HUES64 (cell line): ENCODE results near the gene MASP2.
"Not testable (repeated sequence)": the region's sequence is repeated elsewhere in the genome, so short reads cannot be mapped to it uniquely, and the experiment has no call there.

Source experiments
- H3K27ac ChIP-seq: 2 replicates; pipeline ENCODE4 v1.7.0; 2013; ENCODE audit warnings: low read depth, low read length, inconsistent platforms
- H3K27me3 ChIP-seq: 2 replicates; pipeline ENCODE4 v1.6.1; 2013; ENCODE audit warnings: mild to moderate bottlenecking, low read length; ENCODE audit not compliant: insufficient read depth
- H3K36me3 ChIP-seq: 2 replicates; pipeline ENCODE4 v1.6.1; 2013; ENCODE audit warnings: mild to moderate bottlenecking, low read length; ENCODE audit not compliant: insufficient read depth
- H3K4me1 ChIP-seq: 2 replicates; pipeline ENCODE4 v1.6.1; 2013; ENCODE audit warnings: mild to moderate bottlenecking, low read length, moderate library complexity; ENCODE audit not compliant: insufficient read depth
- H3K4me3 ChIP-seq: 2 replicates; pipeline ENCODE4 v1.5.1; 2013; ENCODE audit warnings: mild to moderate bottlenecking, low read length, moderate library complexity
- H3K9ac ChIP-seq: 2 replicates; pipeline ENCODE4 v1.6.1; 2013; ENCODE audit warnings: mild to moderate bottlenecking, low read depth, low read length
- H3K9me3 ChIP-seq: 2 replicates; pipeline ENCODE4 v1.6.1; 2013; ENCODE audit warnings: low read depth, low read length; ENCODE audit not compliant: insufficient read depth
- WGBS: fragments of 150-250, 120-280 bp; methylation state at CpG from one replicate; pipeline ENCODE4 v1.1.7; 2013; ENCODE audit warnings: missing lambda C conversion rate; 5-methylcytosine and 5-hydroxymethylcytosine counted together

Gene MASP2

DNA sequence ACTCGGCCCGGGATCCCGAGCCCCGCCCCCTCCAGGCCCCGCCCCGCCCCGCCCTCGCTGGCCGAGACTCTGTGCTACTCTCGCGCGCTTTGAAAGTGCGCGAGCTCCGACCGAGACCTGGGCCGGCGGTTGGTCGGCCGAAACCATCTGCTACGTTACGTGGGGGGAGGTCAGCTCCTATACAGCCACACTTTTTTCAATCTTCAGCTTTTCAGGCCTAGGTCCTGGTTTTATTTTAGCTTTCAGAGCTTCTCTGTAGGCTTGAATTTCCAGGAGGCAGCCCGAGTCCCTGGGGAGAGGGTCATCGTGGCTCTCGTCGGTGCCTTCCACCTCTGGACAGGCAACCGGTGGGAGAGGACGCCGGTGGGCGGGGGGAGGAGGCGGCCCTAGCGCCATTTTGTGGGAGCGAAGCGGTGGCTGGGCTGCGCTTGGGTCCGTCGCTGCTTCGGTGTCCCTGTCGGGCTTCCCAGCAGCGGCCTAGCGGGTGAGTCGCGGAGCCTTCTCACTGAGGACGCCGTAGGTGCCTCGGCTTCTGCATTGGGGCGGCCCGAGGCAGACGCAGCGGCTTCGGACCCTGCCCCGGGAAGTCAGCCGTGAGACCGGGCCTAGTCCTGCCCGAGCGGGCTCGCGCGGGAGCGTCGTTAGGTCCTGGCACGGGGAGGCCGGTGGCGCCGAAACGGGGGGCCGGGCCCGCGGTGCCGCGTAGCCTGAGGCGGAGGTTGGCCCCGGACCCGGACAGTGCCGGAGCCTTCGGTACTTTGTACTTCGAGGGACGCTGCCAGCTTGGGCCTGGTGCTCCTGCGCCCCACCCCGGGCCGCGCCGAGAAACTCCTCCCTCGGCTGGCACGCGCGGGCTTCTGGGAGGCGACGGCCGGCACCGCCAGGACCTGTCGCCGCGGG is 34.5 kb downstream of the MASP2 start, which contains the start of gene TARDBP:
TARDBP (plus strand) TSS at position 395 of the 900 bp plus-strand sequence. CDS start 1,074 bp downstream, outside the sequence.
- H3K4me3 ChIP-seq: peak within 1 kb of the TSS; percentile 89
- peak within 1 kb of the TSS; percentile 100 for H3K9ac ChIP-seq
- peak within 1 kb of the TSS; percentile 100 for H3K27ac ChIP-seq
- H3K27me3 ChIP-seq: no peaks in the 10 kb centered on the region
- peaks cover 19% of the 10 kb centered on the region for H3K4me1 ChIP-seq
- H3K36me3 ChIP-seq: peaks cover 44% of the 10 kb centered on the region
- WGBS: under 1% methylated on average over 94 of the region's 94 CpGs
- no peaks in the 10 kb centered on the region for H3K9me3 ChIP-seq

DNA sequence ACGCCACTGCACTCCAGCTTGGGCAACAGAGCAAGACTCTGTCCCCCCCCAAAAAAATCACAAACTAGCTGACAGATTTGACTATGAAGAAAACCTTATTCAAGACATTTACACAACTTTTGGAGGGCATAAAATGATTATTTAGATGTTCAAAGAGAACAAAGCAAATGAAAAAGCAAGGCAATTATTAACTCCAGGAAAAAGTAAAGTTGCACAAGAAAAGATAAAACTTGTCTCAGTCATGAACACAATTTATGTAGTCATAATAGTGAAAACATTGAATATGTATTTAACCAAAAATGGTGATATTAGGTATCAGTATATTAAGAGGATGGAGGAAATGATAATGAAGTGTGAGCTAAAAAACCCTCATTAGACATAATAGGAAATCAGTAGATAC is 46.5 kb downstream of the MASP2 start:
- Histone ChIP-seq H3K36me3 (no peaks in the 10 kb centered on the region), H3K4me1 (no peaks in the 10 kb centered on the region), H3K27me3 (no peaks in the 10 kb centered on the region), H3K27ac (no peak overlapping the region), H3K9ac (no peak overlapping the region), H3K4me3 (no peak overlapping the region), H3K9me3 (peaks cover 6% of the 10 kb centered on the region; the same call in 1 of the 2 replicates)
- 90% methylated on average over 1 of the region's 1 CpG for WGBS

DNA sequence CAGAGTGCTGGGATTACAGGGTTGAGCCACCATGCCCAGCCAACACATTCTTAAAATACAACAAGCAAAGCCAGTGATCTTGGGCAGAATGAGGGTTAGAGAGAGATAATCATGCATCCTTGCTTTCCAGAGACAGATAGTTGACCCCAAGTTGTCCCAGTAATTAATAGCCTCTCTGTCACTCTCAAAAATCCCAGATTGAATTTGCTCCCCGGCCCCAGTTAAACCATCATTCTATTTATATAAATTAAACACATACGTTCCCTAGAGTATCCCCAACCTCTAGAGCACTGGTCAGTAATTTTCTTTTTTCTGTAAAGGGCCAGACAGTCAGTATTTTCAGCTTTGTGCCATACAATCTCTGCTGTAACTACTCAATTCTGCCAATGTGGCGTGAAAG is 50.9 kb downstream of the MASP2 start:
- Histone ChIP-seq H3K36me3 (no peaks in the 10 kb centered on the region), H3K4me3 (no peak overlapping the region), H3K27ac (no peak overlapping the region), H3K9me3 (peaks cover 6% of the 10 kb centered on the region; the same call in 1 of the 2 replicates), H3K27me3 (no peaks in the 10 kb centered on the region), H3K4me1 (no peaks in the 10 kb centered on the region), H3K9ac (no peak overlapping the region)
- 93% methylated on average over 3 of the region's 3 CpGs for WGBS

DNA sequence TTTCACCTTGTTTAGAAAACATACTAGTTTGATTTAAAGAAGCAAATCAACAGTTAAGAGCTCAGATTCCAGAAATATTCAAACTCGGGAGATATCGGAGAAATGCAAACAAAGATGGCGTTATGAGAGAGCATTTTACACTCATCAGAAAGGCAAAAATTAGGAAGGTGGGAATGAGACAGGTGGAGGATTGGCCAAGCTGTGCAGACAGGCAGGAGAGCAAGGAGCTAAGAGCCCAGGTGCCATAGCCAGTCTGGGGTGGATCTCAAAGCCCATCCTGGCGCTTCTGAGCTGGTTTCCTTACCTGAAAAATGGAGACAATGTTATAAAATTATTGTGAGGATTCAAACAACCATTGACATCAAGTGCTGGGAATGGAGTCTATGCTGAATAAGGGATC is 54.2 kb downstream of the MASP2 start:
- Histone ChIP-seq H3K4me1 (no peaks in the 10 kb centered on the region), H3K4me3 (no peak overlapping the region), H3K9ac (no peak overlapping the region), H3K36me3 (no peaks in the 10 kb centered on the region), H3K27ac (no peak overlapping the region), H3K27me3 (no peaks in the 10 kb centered on the region), H3K9me3 (no peaks in the 10 kb centered on the region)
- WGBS: 95% methylated on average over 4 of the region's 4 CpGs

DNA sequence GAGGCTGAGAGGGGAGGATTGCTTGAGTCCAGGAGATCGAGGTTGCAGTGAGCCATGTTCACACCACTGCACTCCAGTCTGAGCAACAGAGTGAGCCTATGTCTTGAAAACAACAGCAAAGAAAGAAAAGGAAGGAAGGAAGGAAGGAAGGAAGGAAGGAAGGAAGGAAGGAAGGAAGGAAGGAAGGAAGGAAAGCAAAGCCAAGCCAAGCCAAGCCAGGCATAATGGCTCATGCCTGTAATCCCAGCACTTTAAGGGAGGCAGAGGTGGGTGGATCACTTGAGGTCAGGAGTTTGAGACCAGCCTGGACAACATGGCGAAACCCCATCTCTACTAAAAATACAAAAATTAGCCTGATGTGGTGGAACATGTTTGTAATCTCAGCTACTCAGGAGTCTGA is 55.0 kb downstream of the MASP2 start:
- not testable (repeated sequence) for H3K36me3 ChIP-seq, H3K4me3 ChIP-seq, H3K4me1 ChIP-seq, H3K9me3 ChIP-seq, H3K9ac ChIP-seq, H3K27ac ChIP-seq, H3K27me3 ChIP-seq
- 90% methylated on average over 1 of the region's 2 CpGs for WGBS

DNA sequence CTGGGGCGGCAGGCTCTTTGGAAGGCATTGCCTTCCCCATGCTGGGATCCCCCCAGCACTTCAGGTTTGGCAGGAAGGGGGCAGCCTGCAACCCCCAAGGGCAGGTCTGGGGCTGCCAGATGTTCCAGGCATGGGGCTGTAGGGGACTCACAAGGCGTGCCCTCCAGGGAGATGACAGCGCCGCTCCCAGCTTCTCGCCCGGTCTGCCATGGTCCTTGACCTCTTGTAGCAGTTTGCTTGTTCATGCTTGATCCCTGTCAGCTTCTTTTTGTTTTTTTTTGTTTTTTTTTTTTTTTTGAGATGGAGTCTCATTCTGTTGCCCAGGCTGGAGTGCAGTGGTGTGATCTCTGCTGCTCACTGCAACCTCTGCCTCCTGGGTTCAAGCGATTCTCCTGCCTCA is 56.2 kb downstream of the MASP2 start:
- Histone ChIP-seq H3K27ac (no peak overlapping the region), H3K4me1 (no peaks in the 10 kb centered on the region), H3K27me3 (no peaks in the 10 kb centered on the region), H3K9ac (no peak overlapping the region), H3K4me3 (no peak overlapping the region), H3K9me3 (no peaks in the 10 kb centered on the region), H3K36me3 (no peaks in the 10 kb centered on the region)
- WGBS: 95% methylated on average over 7 of the region's 7 CpGs

DNA sequence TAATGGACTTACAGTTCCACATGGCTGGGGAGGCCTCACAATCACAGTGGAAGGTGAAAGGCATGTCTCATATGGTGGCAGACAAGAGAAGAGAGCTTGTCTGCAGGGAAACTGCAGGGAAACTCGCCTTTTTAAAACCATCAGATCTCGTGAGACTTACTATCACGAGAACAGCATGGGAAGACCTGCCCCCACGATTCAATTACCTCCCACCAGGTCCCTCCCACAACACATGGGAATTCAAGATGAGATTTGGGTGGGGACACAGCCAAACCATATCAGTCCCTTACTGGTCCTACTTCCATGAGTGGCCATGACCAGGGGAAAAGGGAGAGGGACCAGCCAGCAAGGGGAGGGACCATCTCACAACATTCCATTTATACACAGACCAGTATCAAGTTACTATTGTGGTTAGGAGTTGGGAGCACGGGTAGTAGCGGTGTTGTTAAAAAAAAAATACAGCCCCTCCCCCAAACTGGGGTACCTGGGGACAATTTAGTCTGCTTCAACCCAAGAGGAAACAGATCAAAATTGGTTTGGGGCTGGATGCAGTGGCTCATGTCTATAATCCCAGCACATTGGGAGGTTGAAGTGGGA is 57.0 kb downstream of the MASP2 start:
- 88% methylated on average over 4 of the region's 6 CpGs for WGBS
- not testable (repeated sequence) for H3K36me3 ChIP-seq, H3K27me3 ChIP-seq, H3K9ac ChIP-seq, H3K9me3 ChIP-seq, H3K27ac ChIP-seq, H3K4me1 ChIP-seq, H3K4me3 ChIP-seq

DNA sequence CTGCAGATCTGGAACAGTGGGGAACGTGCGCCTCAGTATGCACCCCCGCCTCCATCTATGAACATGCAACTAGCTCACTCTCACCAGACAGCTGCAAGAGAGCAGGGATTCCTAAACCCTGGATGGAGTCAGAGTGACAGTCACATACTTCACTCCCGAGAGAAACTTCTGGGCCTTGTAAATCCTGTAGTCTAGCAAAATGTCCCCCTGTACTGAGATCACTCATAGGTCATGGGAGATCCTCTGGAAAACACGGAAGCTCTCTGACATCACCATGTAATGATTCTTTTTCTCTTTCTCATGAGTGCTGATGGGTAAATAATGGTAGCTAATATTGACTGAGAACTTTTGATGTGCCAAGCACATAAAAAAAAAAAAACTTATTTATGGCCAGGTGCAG is 57.9 kb downstream of the MASP2 start:
- Histone ChIP-seq H3K9me3 (no peaks in the 10 kb centered on the region), H3K4me3 (no peak overlapping the region), H3K4me1 (no peaks in the 10 kb centered on the region), H3K36me3 (no peaks in the 10 kb centered on the region), H3K27me3 (no peaks in the 10 kb centered on the region), H3K9ac (no peak overlapping the region), H3K27ac (no peak overlapping the region)
- WGBS: 94% methylated on average over 5 of the region's 5 CpGs

DNA sequence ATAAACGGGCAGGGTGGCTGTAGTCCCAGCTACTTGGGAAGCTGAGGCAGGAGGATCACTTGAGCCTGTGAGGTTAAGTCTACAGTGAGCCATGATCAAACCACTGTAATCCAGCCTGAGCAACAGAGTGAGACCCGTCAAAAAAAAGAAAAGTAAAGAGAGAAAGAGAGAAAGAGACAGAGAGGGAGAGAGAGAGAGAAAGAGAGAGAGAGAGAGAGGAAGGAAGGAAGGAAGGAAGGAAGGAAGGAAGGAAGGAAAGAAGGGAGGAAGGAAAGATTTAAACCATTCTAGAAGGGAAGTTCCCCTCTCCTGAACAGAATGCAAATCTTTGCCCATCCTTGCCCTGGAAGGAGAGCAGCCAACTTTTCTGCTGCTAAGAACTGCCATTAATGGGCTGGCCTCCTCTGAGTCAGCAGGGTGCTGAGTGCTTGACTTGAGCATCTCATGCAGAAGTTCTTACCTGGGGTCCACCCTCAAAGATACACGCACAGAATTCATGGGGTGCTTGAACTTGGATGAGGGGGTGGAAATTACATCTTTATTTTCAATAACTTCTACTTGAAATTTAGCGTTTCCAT is 59.1 kb downstream of the MASP2 start:
- Histone ChIP-seq H3K9ac (no peak overlapping the region), H3K27me3 (no peaks in the 10 kb centered on the region), H3K4me3 (no peak overlapping the region), H3K4me1 (no peaks in the 10 kb centered on the region), H3K9me3 (no peaks in the 10 kb centered on the region), H3K27ac (no peak overlapping the region), H3K36me3 (no peaks in the 10 kb centered on the region)
- 86% methylated on average over 4 of the region's 4 CpGs for WGBS

DNA sequence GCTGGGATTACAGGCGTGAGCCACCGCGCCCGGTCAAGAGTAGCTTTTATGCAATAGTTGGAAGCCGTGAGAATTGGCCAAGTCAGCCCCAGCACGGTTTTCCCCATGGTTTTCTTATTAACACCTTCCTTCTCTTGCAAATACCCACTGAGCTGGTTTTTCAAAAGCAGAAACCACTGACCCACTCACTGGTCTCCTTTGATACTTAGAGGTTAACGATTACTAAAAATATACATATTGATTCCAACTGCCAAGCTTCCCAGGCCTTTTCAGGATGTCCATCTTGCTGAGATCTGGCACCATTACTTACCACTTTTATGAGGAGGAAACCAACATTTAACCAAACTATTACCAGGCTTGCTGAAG is 60.5 kb downstream of the MASP2 start:
- Histone ChIP-seq H3K27me3 (no peaks in the 10 kb centered on the region), H3K9ac (no peak overlapping the region), H3K4me1 (no peaks in the 10 kb centered on the region), H3K4me3 (no peak overlapping the region), H3K9me3 (no peaks in the 10 kb centered on the region), H3K27ac (no peak overlapping the region), H3K36me3 (no peaks in the 10 kb centered on the region)
- WGBS: 82% methylated on average over 7 of the region's 7 CpGs
